HCT116 (cell line): ENCODE data around the gene PLEKHA5.
A peak's percentile ranks its signal among the peaks of the same experiment; 100 is the strongest.

ENCODE experiments used
- CTCF ChIP-seq, 3 experiments: fragments of 200-600 bp in 1 of 3; sonication (generic) in 1 of 3; IDR thresholded peaks in 2 of 3; conservative IDR thresholded peaks in 1 of 3; 2 replicates each; pipeline ENCODE4 v1.5.1; 2012 to 2017; ENCODE audit warnings: low read depth in 2 of 3, low read length in 2 of 3, antibody characterized with exemption in 1 of 3, borderline replicate concordance in 1 of 3, control low read depth in 1 of 3, mild to moderate bottlenecking in 1 of 3, mixed read lengths in 1 of 3, mixed run types in 1 of 3, moderate library complexity in 1 of 3; ENCODE audit not compliant: insufficient read depth in 1 of 3
- EZH2 ChIP-seq: fragments of 200-600 bp; sonication (generic); IDR thresholded peaks from 2 replicates; pipeline ENCODE4 v1.6.1; 2017; ENCODE audit warnings: antibody characterized with exemption, mixed run types
- FOSL1 ChIP-seq: IDR thresholded peaks from 2 replicates; pipeline ENCODE4 v1.6.1; 2012; ENCODE audit warnings: low read depth
- JUND ChIP-seq: IDR thresholded peaks from 2 replicates; pipeline ENCODE4 v1.6.1; 2012
- POLR2A ChIP-seq: IDR thresholded peaks from 2 replicates; pipeline ENCODE4 v1.7.0; 2011; ENCODE audit warnings: borderline replicate concordance; ENCODE audit not compliant: insufficient read depth, insufficient read length; ENCODE audit errors: extremely low read depth

- peak; percentile 47 to 80 (median 51); a peak in 5 of 6 replicates for TF ChIP-seq CTCF (IDR thresholded peaks at IDR 0.05 in 2 of 3, conservative IDR thresholded peaks at IDR 0.05 in 1 of 3; ENCODE audit: borderline replicate concordance in 1 of 3, insufficient read depth in 1 of 3, low read depth in 2 of 3, low read length in 2 of 3)
- no peak for TF ChIP-seq EZH2
- TF ChIP-seq FOSL1: no peak
- TF ChIP-seq POLR2A: no peak
- TF ChIP-seq JUND: no peak
These were observed 57.5 kb downstream of the PLEKHA5 start for GRCh38 chr12:19186722-19187661.
